Fibroblast of mammary gland (primary cell): ENCODE results near the gene POLR3B.

Source experiments
- DNase-seq: peaks from one replicate; pipeline ENCODE4 v3.0.0-alpha.2; 2010; ENCODE audit warnings: low read depth
- H3K4me3 ChIP-seq: 2 replicates; pipeline ENCODE4 v1.5.1; 2011; ENCODE audit warnings: low read depth, mild to moderate bottlenecking, low read length, moderate library complexity; ENCODE audit not compliant: control insufficient read depth
- TF ChIP-seq, protein P1 (sequence below): conservative IDR thresholded peaks from 2 replicates; pipeline ENCODE4 v1.5.1; 2011; ENCODE audit warnings: low read depth, low read length, inconsistent platforms; ENCODE audit not compliant: control insufficient read depth, insufficient read depth

POLR3B gene

DNA sequence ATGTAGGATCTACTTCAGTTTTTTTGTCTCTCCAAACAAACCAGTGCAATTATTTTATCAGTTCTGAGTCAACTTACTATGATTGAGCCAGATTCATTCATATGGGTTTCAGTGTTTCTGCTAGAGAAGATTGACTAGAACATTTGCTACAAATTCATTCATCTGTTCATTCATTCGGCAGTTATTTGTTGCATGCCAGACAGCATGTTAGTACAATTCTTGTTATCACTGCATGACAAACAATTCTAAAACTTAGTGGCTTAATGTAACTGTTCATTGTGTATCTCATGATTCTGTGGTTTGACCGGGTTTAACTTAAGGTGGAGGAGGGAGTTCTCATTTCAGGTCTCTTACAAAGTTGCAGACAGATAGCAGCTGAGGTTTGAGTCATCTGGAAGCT is 52.3 kb downstream of the POLR3B start:
- H3K4me3 ChIP-seq, result no peak overlapping the region
- TF ChIP-seq, protein P1, sequence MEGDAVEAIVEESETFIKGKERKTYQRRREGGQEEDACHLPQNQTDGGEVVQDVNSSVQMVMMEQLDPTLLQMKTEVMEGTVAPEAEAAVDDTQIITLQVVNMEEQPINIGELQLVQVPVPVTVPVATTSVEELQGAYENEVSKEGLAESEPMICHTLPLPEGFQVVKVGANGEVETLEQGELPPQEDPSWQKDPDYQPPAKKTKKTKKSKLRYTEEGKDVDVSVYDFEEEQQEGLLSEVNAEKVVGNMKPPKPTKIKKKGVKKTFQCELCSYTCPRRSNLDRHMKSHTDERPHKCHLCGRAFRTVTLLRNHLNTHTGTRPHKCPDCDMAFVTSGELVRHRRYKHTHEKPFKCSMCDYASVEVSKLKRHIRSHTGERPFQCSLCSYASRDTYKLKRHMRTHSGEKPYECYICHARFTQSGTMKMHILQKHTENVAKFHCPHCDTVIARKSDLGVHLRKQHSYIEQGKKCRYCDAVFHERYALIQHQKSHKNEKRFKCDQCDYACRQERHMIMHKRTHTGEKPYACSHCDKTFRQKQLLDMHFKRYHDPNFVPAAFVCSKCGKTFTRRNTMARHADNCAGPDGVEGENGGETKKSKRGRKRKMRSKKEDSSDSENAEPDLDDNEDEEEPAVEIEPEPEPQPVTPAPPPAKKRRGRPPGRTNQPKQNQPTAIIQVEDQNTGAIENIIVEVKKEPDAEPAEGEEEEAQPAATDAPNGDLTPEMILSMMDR, result no peak
- no peak for DNase-seq

DNA sequence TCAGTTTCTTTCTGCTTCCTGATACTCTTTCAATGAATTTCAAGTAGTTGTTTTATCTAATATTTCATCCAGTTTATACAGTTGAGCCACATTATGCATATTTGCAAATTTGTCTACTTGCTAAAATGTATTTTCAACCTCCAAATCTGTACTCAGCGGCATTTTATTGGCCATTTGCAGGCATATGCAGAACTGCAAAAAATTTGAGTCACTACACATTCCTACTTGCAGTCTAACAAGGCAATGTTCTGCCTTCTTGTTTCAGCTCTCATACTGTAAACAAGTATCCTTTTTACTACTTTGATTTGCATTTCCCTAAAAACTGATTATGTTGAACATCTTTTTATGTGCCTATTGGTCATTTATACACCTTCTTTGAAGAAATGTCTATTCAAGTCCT is 55.0 kb downstream of the POLR3B start:
- H3K4me3 ChIP-seq, result no peak overlapping the region
- TF ChIP-seq, protein P1, result no peak
- no peak for DNase-seq

DNA sequence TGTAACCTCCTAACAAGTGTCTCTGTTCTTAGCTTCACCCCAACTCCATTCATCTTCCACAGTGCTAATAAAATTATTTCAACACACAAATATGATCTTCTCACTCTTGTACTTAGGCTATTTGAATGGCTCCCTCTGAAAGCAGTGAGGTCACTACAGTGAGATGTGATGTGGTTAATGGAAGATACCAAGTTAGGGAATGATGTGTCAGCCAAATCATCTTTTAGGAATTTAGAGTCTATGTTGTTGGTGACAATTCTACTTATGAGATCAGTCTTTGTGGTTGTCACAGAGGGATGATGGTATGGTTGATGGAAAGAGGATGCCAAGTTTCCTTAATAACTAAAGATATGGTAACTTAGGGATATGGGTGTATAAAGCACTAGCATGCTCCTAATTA is 57.6 kb downstream of the POLR3B start:
- no peak overlapping the region for H3K4me3 ChIP-seq
- TF ChIP-seq, protein P1, result no peak
- DNase-seq, result peak; percentile 46

DNA sequence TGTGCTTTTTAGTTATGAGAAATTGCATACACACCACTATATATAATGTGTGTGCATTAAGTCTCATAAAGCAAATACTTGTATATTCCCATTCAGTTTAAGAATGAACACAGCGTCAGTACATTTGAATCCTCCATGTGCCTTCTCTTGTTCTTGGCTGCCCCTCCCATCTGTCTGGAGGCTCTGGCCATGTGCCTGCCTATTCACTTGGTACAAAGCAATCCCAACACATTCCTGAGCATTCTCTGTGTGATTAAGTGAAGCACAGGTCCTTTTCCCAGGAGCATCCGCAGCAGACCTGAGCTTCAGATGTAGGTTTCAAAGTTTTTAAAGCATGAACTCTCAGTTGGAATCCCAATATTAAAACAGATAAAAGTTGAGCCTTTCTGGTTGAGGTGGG is 58.7 kb downstream of the POLR3B start:
- no peak overlapping the region for H3K4me3 ChIP-seq
- DNase-seq, result no peak
- TF ChIP-seq, protein P1, result no peak

DNA sequence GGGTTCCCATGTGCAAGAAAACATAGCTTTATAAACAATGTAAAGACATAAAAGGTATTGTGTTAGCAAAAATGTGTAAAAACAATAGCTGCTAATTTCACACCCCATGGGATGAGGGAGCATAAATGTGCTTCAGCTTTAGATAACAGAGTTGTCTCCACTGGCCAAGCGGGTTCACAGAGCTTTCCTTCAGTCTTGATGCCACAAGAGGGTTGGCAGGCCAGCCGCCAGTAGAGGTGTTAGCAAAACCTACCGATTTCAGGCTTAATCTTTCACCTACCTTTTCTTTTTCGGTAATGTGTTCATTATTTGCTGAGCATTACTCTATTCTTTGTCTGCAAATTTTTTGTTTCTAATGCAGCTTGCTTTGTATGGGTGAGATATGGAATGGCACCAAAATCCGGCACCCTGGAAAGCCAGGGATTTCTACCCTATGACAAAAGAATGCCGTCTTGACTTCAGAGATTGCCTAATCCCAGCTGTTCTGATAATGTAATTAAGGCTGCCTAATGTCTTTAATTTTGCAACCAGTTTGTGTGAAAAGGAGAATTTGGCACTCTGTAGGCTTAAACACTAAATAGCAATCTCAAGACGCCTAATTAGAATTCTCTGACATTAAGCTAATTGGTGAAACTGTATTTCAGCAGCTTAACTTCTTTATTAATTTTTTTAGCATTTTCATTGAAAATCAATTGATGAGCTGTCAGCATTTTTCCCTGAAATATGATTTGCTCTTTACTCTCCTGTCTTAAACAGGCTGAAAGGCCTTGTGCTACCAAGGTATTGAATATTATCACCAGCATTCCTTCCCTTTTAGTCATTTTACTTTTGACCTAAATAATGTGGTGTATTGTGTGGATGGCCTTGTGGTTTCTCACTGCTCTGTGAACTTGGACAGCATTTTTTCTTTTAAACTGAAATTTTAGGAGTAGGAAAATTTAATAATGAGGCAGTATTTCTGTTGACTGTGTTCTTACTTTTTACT is 60.7 kb downstream of the POLR3B start:
- H3K4me3 ChIP-seq, result no peak overlapping the region
- TF ChIP-seq, protein P1, result no peak
- DNase-seq, result peak; percentile 69

DNA sequence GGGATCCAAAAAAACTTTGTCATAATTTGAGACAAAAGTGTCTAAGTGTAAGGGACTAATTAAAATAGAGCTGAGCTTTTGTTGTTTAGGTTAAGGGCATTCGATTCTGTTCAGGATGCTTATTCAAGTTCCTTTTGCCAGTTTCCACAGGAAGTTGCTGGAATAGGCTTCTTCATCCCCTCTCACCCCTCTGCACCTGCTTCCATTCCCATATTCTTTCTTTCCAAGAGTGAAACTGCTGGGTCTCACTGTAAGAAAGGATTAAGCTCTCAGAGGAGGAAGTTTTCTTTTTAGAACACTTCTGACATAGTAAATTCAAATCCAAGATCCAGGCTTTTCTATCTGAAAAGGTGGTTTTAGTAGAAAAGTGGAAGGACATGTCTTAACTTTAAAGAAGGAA is 61.4 kb downstream of the POLR3B start:
- no peak overlapping the region for H3K4me3 ChIP-seq
- no peak for DNase-seq
- TF ChIP-seq, protein P1, result no peak
